MM.1S (cell line): ENCODE measurements around the gene PARD6B.

Source experiments
- DNase-seq: peaks from one replicate; pipeline ENCODE4 v3.0.0-alpha.2; 2015
- H2AFZ ChIP-seq: fragments of 300-600 bp; sonication (generic); 2 replicates; pipeline ENCODE4 v1.6.0; 2016; ENCODE audit warnings: antibody characterized with exemption, low read length
- H3F3A ChIP-seq: fragments of 300-600 bp; sonication (generic); 2 replicates; pipeline ENCODE4 v1.6.1; 2016; ENCODE audit warnings: mild to moderate bottlenecking, antibody characterized with exemption, low read length, moderate library complexity, mixed read lengths; ENCODE audit not compliant: insufficient read depth
- H3K27ac ChIP-seq: fragments of 300-600 bp; sonication (generic); 2 replicates; pipeline ENCODE4 v1.5.1; 2016; ENCODE audit warnings: mild to moderate bottlenecking, low read length
- H3K27me3 ChIP-seq: fragments of 300-600 bp; sonication (generic); replicated peaks from 2 replicates; pipeline ENCODE4 v1.6.0; 2016; ENCODE audit warnings: low read length; ENCODE audit not compliant: insufficient read depth
- H3K36me3 ChIP-seq: fragments of 300-600 bp; sonication (generic); replicated peaks from 2 replicates; pipeline ENCODE4 v1.6.1; 2016; ENCODE audit warnings: mild to moderate bottlenecking, low read length, mixed read lengths; ENCODE audit not compliant: insufficient read depth
- H3K4me1 ChIP-seq: fragments of 300-600 bp; sonication (generic); 2 replicates; pipeline ENCODE4 v1.6.1; 2016; ENCODE audit warnings: low read length, mixed read lengths
- H3K4me2 ChIP-seq: fragments of 300-600 bp; sonication (generic); 2 replicates; pipeline ENCODE4 v1.6.0; 2016; ENCODE audit warnings: low read depth, low read length
- H3K4me3 ChIP-seq: fragments of 300-600 bp; sonication (generic); 2 replicates; pipeline ENCODE4 v1.5.1; 2016; ENCODE audit warnings: low read length, mixed read lengths
- H3K79me2 ChIP-seq: fragments of 300-600 bp; sonication (generic); 2 replicates; pipeline ENCODE4 v1.6.1; 2016; ENCODE audit warnings: mixed run types, low read length, mixed read lengths
- H3K9ac ChIP-seq: fragments of 300-600 bp; sonication (generic); 2 replicates; pipeline ENCODE4 v1.6.1; 2016; ENCODE audit warnings: low read length, mixed read lengths
- H3K9me2 ChIP-seq: fragments of 300-600 bp; sonication (generic); replicated peaks from 2 replicates; pipeline ENCODE4 v1.6.1; 2016; ENCODE audit warnings: mild to moderate bottlenecking, low read length, mixed read lengths; ENCODE audit not compliant: insufficient read depth
- H3K9me3 ChIP-seq: fragments of 300-600 bp; sonication (generic); replicated peaks from 2 replicates; pipeline ENCODE4 v1.6.1; 2016; ENCODE audit warnings: mild to moderate bottlenecking, low read length, mixed read lengths; ENCODE audit not compliant: insufficient read depth
- H4K20me1 ChIP-seq: fragments of 300-600 bp; sonication (generic); 2 replicates; pipeline ENCODE4 v1.6.1; 2016; ENCODE audit warnings: mild to moderate bottlenecking, low read length, moderate library complexity, mixed read lengths; ENCODE audit not compliant: insufficient read depth
- EZH2 ChIP-seq: fragments of 300-600 bp; sonication (generic); optimal IDR thresholded peaks from 2 replicates; pipeline ENCODE3; 2017; ENCODE audit warnings: low read depth, mild to moderate bottlenecking, antibody characterized with exemption, low read length, mixed read lengths
- EZH2phosphoT487 ChIP-seq: fragments of 300-600 bp; sonication (generic); IDR thresholded peaks from 2 replicates; pipeline ENCODE4 v1.6.1; 2018; ENCODE audit warnings: antibody characterized with exemption, low read length
- TF ChIP-seq, protein P1 (sequence below): fragments of 300-600 bp; sonication (generic); IDR thresholded peaks from 2 replicates; pipeline ENCODE4 v1.5.1; 2016; ENCODE audit warnings: antibody characterized with exemption, low read length, mixed read lengths

The PARD6B gene

DNA sequence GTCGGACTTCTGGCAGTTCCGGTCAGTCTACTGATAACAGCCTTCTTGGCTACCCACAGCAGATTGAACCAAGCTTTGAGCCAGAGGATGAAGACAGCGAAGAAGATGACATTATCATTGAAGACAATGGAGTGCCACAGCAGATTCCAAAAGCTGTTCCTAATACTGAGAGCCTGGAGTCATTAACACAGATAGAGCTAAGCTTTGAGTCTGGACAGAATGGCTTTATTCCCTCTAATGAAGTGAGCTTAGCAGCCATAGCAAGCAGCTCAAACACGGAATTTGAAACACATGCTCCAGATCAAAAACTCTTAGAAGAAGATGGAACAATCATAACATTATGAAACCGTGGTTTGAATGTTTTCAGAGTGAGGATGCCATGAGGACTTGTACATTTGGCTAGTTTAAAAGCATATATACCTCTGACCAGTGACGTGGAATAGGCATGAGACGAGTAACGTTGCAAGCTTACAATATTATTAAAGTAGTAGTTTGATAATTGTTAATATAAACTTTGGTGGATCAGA is 18.8 kb downstream of the PARD6B start:
- H3K79me2 ChIP-seq, result peaks cover 8% of the 10 kb centered on the region; the same call in 1 of the 2 replicates
- H3K9ac ChIP-seq, result no peak overlapping the region
- H3K9me2 ChIP-seq, result no peaks in the 10 kb centered on the region
- no peaks in the 10 kb centered on the region for H3K36me3 ChIP-seq
- 0 out of 2 replicates have a peak, but pooled peaks cover 8% of the 10 kb centered on the region for H3K4me1 ChIP-seq
- TF ChIP-seq EZH2phosphoT487, result no peak
- TF ChIP-seq EZH2, result no peak
- TF ChIP-seq, protein P1, sequence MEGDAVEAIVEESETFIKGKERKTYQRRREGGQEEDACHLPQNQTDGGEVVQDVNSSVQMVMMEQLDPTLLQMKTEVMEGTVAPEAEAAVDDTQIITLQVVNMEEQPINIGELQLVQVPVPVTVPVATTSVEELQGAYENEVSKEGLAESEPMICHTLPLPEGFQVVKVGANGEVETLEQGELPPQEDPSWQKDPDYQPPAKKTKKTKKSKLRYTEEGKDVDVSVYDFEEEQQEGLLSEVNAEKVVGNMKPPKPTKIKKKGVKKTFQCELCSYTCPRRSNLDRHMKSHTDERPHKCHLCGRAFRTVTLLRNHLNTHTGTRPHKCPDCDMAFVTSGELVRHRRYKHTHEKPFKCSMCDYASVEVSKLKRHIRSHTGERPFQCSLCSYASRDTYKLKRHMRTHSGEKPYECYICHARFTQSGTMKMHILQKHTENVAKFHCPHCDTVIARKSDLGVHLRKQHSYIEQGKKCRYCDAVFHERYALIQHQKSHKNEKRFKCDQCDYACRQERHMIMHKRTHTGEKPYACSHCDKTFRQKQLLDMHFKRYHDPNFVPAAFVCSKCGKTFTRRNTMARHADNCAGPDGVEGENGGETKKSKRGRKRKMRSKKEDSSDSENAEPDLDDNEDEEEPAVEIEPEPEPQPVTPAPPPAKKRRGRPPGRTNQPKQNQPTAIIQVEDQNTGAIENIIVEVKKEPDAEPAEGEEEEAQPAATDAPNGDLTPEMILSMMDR, result no peak
- no peak overlapping the region for H3K4me3 ChIP-seq
- H2AFZ ChIP-seq, result no peak overlapping the region
- DNase-seq, result no peak
- no peak overlapping the region for H3K4me2 ChIP-seq
- H4K20me1 ChIP-seq, result no peaks in the 10 kb centered on the region
- no peaks in the 10 kb centered on the region for H3F3A ChIP-seq
- H3K27ac ChIP-seq, result no peak overlapping the region
- H3K27me3 ChIP-seq, result no peaks in the 10 kb centered on the region
- no peaks in the 10 kb centered on the region for H3K9me3 ChIP-seq

DNA sequence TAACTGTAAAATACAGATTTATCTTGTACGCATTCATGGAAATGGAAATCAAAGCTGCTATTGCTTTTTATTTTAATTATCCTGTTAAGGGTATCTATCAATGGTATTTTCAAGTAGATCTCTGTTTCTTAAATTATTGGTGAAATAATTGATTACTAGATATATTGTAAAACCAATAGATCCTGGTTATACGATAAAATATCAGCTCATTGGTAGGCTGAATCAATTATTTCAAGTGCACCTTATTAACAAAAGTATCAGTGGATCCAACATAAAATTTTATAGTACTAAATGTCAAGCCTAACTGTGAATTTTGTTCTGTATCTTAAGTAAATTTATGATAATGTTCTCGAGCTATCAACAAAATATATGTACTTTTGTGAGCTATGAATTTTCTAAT is 21.8 kb downstream of the PARD6B start:
- H3F3A ChIP-seq, result no peaks in the 10 kb centered on the region
- peaks cover 6% of the 10 kb centered on the region; the same call in 1 of the 2 replicates for H3K79me2 ChIP-seq
- no peaks in the 10 kb centered on the region for H3K9me2 ChIP-seq
- no peak overlapping the region for H3K9ac ChIP-seq
- 0 out of 2 replicates have a peak, but pooled peaks cover 2% of the 10 kb centered on the region for H3K4me1 ChIP-seq
- H3K27me3 ChIP-seq, result no peaks in the 10 kb centered on the region
- H4K20me1 ChIP-seq, result no peaks in the 10 kb centered on the region
- no peak overlapping the region for H2AFZ ChIP-seq
- TF ChIP-seq, protein P1, result no peak
- DNase-seq, result no peak
- H3K4me2 ChIP-seq, result no peak overlapping the region
- H3K4me3 ChIP-seq, result no peak overlapping the region
- no peaks in the 10 kb centered on the region for H3K36me3 ChIP-seq
- H3K9me3 ChIP-seq, result no peaks in the 10 kb centered on the region
- no peak overlapping the region for H3K27ac ChIP-seq

DNA sequence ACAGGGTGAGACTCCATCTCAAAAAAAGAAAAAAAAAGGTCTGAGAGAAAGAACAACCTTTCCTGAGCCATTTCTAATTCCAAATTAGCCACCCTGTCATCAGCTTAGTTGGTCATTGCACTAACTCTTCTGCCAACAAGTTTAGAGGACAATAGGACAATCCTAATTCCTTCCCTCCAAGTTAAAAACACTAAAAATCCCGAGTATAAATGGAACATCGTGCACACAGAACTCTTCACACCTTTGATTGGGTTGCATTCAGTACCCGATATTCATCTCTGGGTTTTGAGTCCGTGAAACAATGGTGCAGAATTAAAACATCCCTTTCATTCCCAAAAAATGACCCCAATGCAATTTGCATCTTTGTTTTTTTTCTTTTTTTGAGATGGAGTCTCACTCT is 23.0 kb downstream of the PARD6B start:
- no peak overlapping the region for H3K27ac ChIP-seq
- H2AFZ ChIP-seq, result no peak overlapping the region
- no peaks in the 10 kb centered on the region for H3F3A ChIP-seq
- TF ChIP-seq EZH2, result no peak
- TF ChIP-seq, protein P1, result no peak
- no peak for TF ChIP-seq EZH2phosphoT487
- H3K9me3 ChIP-seq, result no peaks in the 10 kb centered on the region
- no peaks in the 10 kb centered on the region for H3K27me3 ChIP-seq
- DNase-seq, result no peak
- H3K4me2 ChIP-seq, result no peak overlapping the region
- no peaks in the 10 kb centered on the region for H4K20me1 ChIP-seq
- H3K36me3 ChIP-seq, result no peaks in the 10 kb centered on the region
- no peaks in the 10 kb centered on the region for H3K79me2 ChIP-seq
- no peaks in the 10 kb centered on the region for H3K9me2 ChIP-seq
- no peaks in the 10 kb centered on the region for H3K4me1 ChIP-seq
- H3K4me3 ChIP-seq, result no peak overlapping the region
- no peak overlapping the region for H3K9ac ChIP-seq

DNA sequence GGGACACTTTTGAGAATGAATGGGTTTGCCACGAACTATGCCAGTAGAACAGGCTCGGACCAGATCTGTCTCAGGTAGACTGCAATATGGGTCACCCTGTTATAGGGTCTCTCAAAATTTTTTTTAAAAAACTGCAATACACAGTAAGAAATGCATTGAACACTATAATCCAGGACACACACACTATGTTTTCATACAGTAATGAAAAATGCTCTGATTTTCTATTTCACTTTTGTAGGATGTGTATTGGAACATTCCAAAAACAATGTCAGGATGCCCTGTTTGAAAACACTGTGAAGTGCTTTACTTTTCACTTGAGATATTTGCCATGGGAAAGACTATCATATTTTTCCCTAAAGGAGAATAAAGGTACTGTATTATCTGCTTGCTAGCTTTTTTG is 25.1 kb downstream of the PARD6B start:
- no peaks in the 10 kb centered on the region for H3K36me3 ChIP-seq
- no peak overlapping the region for H3K4me3 ChIP-seq

More for the DNA sequence above, 25.1 kb downstream of the PARD6B start:
- no peaks in the 10 kb centered on the region for H3K9me3 ChIP-seq
- no peak overlapping the region for H2AFZ ChIP-seq
- no peak for DNase-seq
- H3K27me3 ChIP-seq, result no peaks in the 10 kb centered on the region
- H3K9me2 ChIP-seq, result no peaks in the 10 kb centered on the region
- H3K4me2 ChIP-seq, result no peak overlapping the region
- no peak overlapping the region for H3K27ac ChIP-seq
- H3K9ac ChIP-seq, result no peak overlapping the region
- no peak for TF ChIP-seq EZH2phosphoT487
- no peak for TF ChIP-seq EZH2
- TF ChIP-seq, protein P1, result no peak
- no peaks in the 10 kb centered on the region for H4K20me1 ChIP-seq
- no peaks in the 10 kb centered on the region for H3K79me2 ChIP-seq
- no peaks in the 10 kb centered on the region for H3F3A ChIP-seq
- no peaks in the 10 kb centered on the region for H3K4me1 ChIP-seq
